NCI-H146 (cell line): ENCODE results near the gene ANTXRL.
"Not testable (repeated sequence)": the region's sequence is repeated elsewhere in the genome, so short reads cannot be mapped to it uniquely, and the experiment has no call there.

ENCODE experiments used
- DNase-seq: peaks from one replicate; lab custom pipeline; 2025; lab: John Stamatoyannopoulos, UW

The ANTXRL gene

DNA sequence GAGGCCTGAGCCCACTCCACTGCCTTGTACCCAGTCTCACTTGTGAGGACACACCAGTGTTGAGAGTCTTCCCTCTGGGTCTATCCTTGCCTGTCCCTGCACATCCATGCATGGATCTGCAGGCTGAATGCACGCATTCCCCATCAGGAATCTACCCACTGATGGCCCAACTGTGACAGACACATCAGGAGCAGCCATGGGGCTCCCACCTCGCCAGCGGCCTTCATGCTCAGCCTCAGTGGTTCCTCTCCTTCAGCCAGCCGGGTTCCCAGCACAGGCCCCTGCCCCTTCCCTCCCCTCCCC is 21.3 kb downstream of the ANTXRL start:
- no peak for DNase-seq

DNA sequence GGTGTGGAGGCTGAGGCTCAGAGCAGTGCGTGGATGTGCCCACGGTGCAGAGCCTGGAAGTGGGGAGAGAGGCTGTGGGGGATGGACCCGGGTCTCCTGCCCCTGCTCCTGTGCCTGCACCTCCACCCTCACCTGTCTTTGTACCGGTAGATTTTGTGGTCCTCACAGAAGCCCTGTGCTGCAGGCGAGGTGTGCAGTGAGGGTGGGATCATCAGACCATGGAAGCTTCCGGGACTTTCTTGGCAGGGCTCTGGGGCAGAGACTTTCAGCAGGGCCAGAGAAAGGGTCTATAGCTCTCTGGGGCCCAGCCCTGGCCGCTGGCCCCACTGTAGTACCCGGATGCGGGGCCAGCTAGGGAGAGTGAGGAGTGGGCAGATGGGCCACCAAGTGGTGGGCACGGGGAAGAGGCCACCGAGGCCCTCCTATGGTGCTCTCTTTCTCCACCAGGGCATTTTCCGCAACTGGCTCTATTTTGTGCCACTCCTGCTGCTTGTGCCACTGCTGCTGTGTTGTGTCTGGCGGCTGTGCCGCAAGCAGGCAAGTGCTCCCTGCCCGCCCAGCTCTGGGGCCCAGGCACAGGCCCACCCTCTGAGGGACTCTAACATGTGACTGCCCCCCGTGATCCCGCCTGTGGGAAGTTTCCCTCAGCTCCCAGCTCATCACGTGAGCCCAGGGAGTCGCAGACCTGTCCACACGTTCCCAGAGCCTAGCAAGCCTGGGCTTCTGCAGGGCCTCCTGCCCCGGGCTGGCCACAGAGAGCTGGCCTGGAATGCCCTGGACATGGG is 22.1 kb downstream of the ANTXRL start:
- DNase-seq = no peak

DNA sequence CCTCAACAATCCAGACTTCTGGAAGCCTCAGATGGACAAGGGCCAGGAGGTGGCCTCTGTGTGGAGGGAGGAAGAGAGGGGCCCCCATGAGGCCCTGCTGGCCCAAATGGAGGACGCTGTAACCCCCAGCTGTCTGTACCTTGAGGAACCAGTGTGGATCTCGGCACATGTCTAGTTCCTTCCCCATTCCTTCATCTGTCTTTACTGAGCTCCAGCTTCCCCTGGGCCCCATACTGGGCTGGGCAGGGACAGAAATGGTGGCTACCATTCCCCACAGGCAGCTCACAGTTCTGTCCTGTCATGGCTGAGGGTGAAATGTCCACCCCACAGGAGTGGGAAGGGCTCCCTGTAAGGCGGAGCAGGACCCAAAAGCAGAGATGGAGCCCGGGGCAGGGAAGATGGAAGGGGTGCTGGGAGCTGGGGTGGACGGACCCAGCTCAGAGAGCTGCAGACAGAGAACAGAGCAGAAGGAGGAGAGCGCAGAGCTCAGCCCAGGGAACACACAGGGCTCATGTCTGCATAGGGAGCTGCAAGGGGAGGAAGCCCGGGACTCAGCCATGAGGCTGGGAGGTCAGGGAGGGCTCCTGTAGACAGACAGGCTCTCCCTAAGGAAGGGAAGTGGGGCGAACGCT is 22.8 kb downstream of the ANTXRL start:
- no peak for DNase-seq

DNA sequence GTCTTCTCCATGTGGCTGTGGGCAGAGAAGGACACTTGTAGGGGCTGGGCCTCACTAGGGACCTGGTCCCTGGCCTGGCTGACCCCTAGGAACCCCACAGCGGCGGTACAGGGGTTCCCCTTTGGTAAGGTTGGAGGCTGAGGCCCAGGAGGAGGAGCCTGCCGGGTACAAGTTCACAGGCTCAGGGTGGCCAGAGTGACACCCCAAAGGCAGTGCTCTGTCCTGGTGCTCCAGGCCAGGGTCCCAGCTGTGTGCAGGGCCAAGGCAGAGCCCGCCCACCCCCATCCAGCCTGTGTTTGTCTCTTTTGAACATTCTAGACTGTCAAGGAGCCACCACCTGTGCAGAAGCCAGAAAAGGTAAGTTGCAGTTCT is 23.3 kb downstream of the ANTXRL start:
- no peak for DNase-seq

DNA sequence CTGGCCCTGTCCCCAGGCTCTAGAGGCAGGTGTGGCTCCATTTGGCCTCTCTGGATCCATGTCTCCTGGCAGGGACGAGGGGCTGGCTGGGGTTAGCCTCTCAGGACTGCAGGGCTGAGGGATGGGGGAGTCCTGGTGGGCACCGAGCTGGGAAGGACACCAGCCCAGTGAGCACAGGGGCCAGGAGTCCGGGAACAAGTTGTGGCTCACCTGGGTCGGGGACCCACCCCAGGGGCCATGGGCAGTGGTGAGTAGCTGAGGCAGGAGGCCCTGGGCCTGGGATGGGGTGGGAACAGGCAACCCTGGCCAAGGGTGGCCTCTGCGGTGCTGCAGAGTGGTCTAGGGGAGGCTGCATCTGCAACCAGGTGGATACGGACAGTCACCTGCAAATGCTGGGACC is 24.1 kb downstream of the ANTXRL start:
- no peak for DNase-seq

DNA sequence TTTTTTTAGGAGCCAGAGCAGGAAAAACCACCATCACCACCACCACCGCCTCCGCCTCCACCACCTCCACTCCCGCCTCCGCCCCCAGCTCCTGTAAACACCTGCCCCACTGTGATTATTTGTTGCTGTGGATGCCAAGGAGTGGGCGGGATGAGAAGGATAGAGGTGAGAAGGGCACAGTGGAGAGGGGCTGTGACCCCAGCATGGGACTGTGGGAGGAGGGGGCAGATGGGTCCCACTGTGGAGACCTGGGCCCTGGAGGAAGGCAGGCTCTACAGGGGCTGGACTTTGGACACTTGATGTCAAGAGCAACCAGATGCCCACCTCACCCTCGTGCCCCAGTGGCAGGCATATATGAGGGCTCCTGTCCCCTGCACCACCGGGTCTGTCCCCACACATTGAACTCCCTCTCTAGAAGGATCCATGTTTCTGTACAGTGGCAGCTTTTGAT is 24.7 kb downstream of the ANTXRL start:
- DNase-seq = no peak

DNA sequence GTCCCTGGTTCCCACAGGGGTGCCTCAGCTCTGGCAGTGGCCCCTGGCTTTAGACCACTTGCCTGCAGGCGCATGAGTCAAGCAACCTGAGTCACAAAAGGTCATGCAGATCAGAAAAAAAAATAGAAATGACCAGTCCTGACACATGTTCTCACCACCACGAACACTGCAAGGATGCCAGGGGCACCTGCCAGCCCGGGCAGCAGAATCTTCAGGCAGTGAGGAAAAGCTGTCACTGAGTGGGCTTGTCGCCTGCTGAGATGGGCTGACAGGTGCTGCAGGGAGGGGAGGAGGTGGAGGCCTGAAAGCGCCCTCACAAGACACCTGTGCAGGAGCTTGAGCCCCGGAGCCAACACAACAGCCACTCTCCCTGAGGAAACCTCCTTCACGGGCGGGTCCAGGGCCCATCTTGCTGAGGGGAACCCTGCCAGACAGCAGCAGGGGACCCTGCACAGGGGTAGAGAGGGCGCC is 25.2 kb downstream of the ANTXRL start:
- DNase-seq = not testable (repeated sequence)

DNA sequence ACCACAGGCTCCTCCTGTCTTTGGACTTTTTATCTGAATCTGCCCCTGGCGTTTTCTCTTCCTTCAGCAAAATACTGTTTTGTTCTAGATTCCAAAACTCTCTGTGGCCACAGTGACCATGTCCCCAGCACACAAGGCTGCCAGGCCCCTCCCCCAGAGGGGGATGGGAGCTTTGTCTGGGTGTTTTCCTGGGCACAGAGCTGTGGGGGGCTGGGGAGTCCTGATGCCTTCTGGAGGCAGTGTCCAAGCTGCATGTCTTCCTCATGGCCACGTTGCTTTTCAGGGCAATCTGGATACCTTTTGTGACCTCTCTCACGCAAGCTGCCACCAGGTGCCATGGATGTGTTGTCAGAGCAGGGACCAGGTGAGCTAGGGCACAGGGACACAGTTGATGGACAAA is 26.2 kb downstream of the ANTXRL start:
- no peak for DNase-seq

DNA sequence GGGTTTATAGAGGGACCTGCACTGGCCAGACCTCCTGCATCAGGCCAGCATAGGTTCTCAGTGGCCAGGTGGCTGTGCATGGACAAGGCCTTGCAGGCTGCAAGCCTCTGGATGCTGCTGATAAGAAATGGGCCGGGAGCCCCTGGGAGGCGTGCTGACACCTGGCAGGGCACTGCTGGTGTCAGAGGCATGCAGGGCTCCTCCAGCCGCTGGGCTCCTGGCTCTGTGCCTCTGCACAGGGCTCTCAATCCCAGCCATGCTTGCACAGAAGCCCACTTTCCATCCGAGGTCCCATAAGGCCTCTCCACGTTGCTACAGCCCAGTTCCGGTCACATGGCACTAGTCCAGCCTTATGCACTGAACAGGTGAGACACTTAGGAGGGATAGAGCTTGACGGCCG is 27.3 kb downstream of the ANTXRL start:
- DNase-seq = no peak

DNA sequence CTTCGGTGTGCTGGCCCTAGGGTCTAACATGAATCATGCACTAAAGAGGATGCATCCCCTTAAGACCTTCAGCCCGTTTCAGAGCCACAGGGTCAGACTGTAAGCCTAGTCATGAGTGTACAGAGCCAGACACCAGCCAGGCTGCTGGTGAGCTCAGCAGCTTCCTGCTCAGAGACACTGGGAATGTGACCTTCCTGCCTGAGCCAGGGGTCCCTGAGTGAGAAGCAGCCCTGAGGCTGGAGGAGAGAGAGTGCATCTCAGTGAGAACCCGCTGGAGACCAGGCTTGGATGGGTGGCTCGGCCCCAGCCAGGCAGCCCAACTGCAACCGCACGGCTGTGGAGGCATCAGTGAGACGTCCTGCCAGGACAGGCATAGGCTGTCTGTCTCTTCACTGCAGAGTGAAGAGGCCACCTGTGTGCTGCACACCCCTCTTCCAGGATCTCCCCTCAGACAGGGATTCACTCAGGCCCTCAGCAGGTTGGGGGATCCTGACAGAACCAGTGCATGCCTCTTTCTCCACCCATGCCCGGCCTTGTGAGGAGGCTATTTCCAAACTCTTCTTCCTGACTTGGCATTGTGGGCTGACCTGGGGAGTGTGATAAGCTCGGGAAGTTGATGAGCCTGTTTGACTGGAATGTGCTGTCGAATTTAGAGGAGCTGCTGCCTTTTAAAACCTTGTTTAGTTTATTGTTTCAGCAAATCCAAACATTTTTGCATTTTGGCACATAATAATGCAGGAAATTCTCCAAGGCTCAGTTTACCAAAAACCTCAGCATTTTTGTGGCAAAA is 28.5 kb downstream of the ANTXRL start:
- DNase-seq = not testable (repeated sequence)

DNA sequence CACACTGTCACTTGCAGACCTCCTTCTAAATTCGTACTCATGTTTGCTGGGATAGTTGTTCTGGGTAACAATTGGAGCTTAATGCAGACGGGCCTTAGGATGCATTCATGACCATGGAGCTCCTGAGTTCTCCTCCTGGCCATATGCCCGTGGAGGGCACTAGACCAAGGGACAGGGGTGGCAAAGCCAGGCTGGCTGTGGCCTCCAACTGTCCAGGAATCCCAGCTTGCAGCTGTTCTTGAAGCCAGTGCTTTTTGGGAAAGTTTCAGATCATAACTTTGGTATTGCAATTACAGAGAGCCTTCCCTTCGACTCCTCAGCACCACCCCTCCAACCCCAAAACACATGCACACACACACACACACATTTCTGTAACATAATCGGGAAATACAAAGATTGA is 30.6 kb downstream of the ANTXRL start:
- no peak for DNase-seq

DNA sequence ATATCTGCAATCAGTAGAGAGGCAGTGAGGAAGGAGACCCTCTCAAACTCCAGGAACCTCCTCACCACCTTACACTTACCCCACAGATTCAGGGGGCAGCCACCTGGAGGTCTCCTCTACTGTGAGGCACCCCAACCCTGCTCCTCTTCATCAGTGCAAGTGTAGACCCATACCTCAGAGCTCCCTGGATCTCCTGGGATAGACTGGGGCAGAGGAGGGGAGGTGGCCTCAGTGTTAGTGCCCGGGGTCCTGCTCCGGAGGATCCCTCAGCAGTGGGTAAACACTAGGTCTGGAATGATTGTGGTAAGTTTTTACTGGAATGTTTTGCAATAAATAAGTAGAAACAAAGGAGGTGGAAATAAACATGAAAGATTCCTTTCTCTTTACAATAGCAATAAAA is 31.1 kb downstream of the ANTXRL start:
- DNase-seq = no peak

DNA sequence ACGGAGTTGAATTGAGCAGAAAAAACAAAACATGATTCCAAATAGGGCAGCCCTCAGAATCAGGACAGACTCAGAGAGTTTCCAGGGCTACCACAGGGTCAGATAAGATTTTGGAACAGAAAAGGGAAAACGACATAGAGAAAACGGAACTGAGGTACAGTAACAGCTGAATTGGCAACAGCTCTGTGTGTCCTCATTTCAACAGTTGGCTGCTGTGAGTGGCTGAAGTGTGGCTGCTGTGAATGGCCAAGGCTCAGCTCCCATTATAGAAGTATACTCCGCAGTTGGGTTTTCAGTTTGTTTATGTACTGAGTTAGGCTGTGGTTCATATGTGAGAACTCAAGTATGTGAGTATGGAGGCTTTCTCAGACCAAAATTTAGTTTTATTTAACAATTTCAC is 32.0 kb downstream of the ANTXRL start:
- no peak for DNase-seq

DNA sequence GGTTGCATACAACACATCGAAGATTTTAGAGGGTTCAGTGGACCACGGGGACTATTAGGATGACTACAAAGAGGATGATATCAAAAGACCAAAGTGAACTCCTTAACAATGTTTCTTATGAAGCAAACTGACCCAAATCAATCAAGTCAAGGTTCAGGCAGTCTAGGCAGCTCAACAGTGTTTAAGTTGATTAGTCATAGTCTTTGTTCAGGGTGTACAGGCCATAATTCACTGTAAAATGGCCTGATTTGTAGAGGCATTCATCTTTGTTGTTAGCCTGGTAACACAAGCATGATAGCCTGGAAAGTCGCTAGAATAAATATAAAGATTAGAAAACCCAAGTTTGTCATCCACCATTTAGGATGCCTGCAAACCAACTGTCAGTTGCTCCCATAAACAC is 32.6 kb downstream of the ANTXRL start:
- DNase-seq = no peak

DNA sequence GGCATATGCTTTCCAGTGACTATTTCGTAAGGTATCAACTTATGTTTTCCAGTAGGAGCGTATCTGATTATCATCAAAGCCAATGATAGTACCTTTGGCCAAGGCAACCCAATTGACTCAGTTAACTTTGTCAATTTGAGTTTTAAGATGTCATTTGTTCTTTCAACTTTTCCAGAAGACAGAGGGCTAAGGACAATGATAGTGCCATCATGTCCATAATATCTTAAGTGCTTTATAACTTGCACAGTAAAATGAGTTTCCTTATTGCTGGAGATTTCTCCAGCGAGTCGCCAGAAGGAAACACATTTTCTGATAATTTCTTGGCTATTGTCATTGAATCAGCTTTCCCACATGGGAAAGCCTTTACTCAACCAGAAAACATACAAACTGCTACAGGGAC is 35.0 kb downstream of the ANTXRL start:
- no peak for DNase-seq

DNA sequence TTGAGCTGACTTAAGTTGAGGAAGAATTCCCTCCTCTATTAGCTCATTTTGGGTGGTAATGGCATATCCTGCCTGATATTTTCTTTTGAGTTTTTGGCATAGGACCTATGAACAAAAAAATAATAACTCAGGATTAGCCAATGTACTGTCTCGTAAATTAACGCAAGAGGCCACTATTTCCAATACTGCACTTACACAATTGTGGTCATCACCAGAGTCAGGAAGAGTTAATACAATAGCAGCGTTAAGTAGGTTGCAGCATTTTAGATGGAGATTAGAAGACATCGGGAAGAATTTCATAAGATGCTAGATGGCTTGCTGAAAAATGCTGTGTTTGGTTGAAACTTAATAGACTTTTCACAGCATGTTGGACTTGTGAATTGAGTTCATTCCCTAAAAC is 36.4 kb downstream of the ANTXRL start:
- DNase-seq = no peak

DNA sequence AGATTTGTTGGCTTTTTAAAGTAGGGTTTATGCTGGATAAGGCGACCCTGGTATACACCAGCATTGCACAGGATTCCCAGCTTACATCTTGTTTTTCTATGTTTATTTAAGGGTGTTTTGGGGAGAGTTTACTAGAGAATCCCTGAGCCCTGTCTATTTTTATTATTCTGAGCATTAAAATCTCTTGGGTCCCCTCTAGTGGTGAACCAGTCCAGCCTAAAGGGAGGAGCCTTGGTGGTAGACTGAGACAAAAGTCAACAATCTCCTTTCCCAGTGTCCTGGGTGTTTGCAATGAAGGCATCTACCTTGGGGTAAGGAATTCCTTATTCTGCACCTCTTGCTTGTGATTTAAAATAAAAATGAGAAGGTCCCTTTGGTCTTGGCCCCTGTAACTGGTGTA is 38.2 kb downstream of the ANTXRL start:
- DNase-seq = no peak

DNA sequence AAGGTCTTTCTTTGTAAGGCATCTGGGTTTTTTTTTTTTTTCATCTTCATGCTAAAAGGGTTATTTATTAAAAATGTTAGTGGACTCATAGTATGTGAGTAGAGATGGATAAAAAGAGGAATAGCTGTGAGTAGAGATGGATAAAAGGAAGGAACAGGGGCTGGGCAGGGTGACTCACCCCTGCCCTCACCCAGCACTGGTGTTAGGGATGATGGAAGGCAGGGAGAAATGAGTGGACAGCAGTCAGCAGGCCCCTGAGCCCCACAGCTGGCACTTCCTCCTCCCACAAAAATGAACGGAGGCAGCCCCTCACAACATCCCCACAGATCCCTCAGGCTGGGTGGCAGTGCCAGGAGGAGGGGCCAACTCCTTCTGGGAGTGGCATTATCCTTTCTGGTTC is 39.3 kb downstream of the ANTXRL start:
- DNase-seq = no peak

DNA sequence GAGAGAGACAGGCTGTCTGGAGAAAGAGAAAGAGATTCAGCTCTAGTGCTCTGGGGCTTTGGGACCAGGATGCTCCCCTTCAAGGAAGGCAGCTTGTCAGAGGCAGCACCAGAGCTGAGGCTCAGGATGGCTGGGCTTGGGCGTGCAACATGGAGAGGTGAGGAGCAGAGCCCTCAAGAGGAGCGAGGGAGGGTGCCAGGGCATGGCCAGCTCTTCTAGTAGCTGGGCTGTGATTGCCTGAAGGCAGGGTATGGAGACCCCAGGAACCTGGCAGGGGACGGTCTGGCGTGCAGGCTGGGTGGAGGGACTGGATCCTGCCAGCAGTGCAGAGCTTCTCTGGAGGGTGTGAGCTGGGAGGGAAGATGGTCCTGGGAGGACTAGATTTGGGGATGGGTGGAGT is 40.2 kb downstream of the ANTXRL start:
- no peak for DNase-seq

DNA sequence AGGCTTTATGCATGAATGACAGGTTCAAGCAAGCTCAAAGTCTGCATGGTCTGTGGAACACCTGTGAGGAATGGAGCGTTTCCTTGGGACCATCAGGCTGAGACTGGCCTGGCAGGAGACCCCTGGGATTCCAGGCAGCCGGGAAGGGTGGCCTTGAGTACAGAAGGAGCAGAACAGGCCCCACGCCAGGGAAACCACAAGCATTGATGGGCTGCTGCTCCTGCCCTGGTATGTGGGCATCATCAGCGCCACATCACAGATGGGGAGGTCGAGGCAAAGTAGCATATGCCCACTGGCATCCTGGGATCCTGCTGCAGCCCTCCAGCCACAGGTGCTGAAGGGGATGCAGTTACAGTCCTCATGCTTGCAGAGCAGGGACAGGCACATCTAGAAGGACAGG is 40.9 kb downstream of the ANTXRL start:
- no peak for DNase-seq

DNA sequence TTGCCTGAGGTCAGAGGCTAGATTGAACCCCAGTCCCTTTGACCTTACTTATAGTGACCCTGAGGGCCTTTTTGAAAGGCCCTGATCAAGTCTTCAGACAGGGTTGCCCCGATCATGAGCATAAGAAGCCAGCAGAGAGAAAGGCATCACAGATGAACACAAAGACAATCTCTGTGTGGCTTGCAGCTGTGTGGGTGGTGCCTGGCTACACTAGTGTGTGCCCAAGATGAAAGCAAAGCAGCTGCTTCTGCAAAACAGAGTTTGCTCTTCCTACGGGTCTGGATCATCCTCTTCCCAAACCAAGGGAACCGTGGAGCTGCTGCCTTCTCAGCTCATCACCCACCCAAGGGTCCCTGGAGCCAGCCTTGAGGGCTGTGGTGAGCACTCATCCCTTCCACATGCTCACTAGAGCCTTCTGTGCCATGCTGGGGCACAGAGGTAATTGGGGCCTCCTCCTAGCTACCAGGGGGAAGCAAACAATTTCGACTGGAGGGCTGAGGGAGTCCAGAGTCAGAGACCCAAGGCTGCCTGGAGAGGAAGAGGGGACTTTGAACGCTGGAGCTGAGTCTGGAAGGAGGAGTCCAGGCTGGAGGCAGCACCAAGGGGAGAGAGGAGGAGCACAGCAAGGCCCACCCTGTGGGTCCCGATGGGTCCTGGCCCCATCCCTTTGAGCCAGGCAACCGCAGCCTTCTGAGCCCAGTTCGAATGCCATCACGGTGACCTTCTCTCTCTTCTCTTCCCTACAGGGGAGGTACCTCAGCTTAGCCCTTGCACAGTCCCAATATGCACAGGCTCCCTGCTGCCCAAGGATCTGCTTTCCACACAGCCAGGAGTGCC is 42.3 kb downstream of the ANTXRL start:
- no peak for DNase-seq

DNA sequence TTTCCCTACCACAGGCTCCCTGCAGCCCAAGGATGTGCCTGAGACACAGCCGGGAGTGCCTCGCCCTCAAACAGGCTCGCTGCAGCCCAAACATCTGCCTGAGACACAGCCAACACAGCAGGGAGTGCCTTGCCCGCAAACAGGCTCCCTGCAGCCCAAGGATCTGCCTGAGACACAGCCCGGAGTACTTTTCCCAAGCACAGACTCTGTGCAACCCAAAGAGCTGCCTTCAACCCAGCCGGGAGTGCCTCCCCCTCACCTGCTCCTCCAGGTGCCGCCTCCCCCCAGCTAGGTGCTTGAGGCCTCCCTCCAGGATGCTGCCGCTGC is 42.9 kb downstream of the ANTXRL start:
- no peak for DNase-seq
